Adrenal gland (tissue), 5 donors: Measurements from ENCODE around the gene MAD2L1.

Experiments used
- CTCF ChIP-seq, 6 experiments: fragments of 450-650 bp in 4 of 6; fragments of 200-600 bp in 2 of 6; sonication (generic) in 1 of 6; IDR thresholded peaks; 1 replicate in 5 of 6; 2 replicates in 1 of 6; pipeline versions ENCODE4 v1.5.1 to v1.8.0; 2016 to 2021; ENCODE audit warnings: antibody characterized with exemption in 6 of 6, mild to moderate bottlenecking in 2 of 6, moderate library complexity in 1 of 6
- POLR2A ChIP-seq, 2 donors: fragments of 450-650 bp; IDR thresholded peaks; one replicate each; pipeline ENCODE4 v1.6.1; 2017; ENCODE audit warnings: antibody characterized with exemption in 2 of 2, mild to moderate bottlenecking in 2 of 2, moderate library complexity in 1 of 2
- donor health status: DM: no; HTN: no; CAD: no.

DNA sequence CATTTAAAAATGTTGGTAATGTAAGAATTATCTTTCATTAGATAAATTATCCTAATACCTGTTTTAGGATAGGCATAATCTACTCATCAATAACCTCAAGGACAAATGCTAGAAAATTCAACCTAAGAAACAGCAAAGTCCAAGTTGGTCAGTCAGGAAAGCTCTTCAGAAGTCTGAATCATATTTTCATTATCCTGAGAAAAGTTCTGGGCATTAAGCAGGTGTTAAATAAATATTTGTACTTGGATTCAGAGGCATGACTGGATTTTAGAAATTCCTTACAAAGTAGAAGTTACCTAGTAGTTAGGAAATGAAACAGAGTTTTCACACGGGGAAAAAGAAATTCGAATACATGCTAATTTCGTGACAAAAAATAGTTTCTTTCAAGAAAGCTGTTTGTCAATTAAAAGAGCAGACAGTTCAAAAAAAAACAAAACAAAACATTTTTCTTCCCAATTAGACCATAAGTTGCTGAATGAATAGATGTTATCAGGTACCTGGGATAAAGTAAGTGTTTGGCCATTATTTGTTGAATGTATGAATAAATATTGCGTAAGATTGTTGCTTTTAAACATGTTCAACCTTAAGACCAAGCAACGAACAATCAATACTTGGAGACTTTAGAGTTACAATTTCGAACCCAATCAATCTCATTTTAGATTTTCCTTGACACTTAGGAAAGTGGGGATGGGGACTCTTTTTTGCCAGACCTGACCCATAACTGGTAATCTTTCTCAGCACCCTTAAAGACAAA lies 48.5 kb downstream of the MAD2L1 start:
- TF ChIP-seq CTCF (IDR thresholded peaks at IDR 0.05) (no peak), POLR2A (IDR thresholded peaks at IDR 0.05) (no peak)
